Hepatocyte (in vitro differentiated cells): ENCODE data around the gene TRANK1. TPM values are rescaled to one million over a fixed set of nuclear protein-coding genes. Genes with fewer than 3 reads are reported as not detected.

Experiments used
- DNase-seq: peaks from one replicate; pipeline ENCODE4 v3.0.0-alpha.2; 2016; ENCODE audit warnings: low spot score
- H2AFZ ChIP-seq: fragments of 200-600 bp; sonication (generic); 2 replicates; pipeline ENCODE4 v1.6.0; 2016; ENCODE audit warnings: antibody characterized with exemption, mild to moderate bottlenecking
- H3K27ac ChIP-seq: fragments of 200-600 bp; sonication (generic); 2 replicates; pipeline ENCODE4 v1.5.1; 2016; ENCODE audit warnings: mild to moderate bottlenecking
- H3K27me3 ChIP-seq: fragments of 200-600 bp; sonication (generic); 2 replicates; pipeline ENCODE4 v1.6.1; 2016
- H3K36me3 ChIP-seq: fragments of 200-600 bp; sonication (generic); replicated peaks from 2 replicates; pipeline ENCODE4 v1.5.1; 2016; ENCODE audit warnings: low read depth; ENCODE audit not compliant: insufficient read depth
- H3K4me1 ChIP-seq: fragments of 200-600 bp; sonication (generic); 2 replicates; pipeline ENCODE4 v1.5.1; 2016; ENCODE audit warnings: mild to moderate bottlenecking, moderate library complexity; ENCODE audit not compliant: insufficient read depth
- H3K4me2 ChIP-seq: fragments of 200-600 bp; sonication (generic); 2 replicates; pipeline ENCODE4 v1.6.0; 2016
- H3K4me3 ChIP-seq: fragments of 200-600 bp; sonication (generic); 2 replicates; pipeline ENCODE4 v1.5.1; 2016; ENCODE audit warnings: mild to moderate bottlenecking
- H3K79me2 ChIP-seq: fragments of 200-600 bp; sonication (generic); 2 replicates; pipeline ENCODE4 v1.6.0; 2017; ENCODE audit warnings: mild to moderate bottlenecking
- H3K9me2 ChIP-seq: fragments of 200-600 bp; sonication (generic); replicated peaks from 2 replicates; pipeline ENCODE4 v1.6.0; 2017; ENCODE audit warnings: mild to moderate bottlenecking; ENCODE audit not compliant: insufficient read depth
- H3K9me3 ChIP-seq: fragments of 200-600 bp; sonication (generic); 2 replicates; pipeline ENCODE4 v1.5.1; 2016; ENCODE audit warnings: low read depth, mild to moderate bottlenecking
- H4K20me1 ChIP-seq: fragments of 200-600 bp; sonication (generic); 2 replicates; pipeline ENCODE4 v1.6.0; 2016; ENCODE audit warnings: mild to moderate bottlenecking; ENCODE audit not compliant: insufficient read depth, poor library complexity, severe bottlenecking
- EZH2 ChIP-seq: fragments of 200-600 bp; sonication (generic); IDR thresholded peaks from 2 replicates; pipeline ENCODE4 v1.6.1; 2016; ENCODE audit warnings: antibody characterized with exemption, mild to moderate bottlenecking, borderline replicate concordance
- EZH2phosphoT487 ChIP-seq: fragments of 200-600 bp; sonication (generic); IDR thresholded peaks from one replicate; pipeline ENCODE4 v1.6.1; 2018; ENCODE audit warnings: antibody characterized with exemption, mild to moderate bottlenecking, low read depth, moderate library complexity; ENCODE audit not compliant: unreplicated experiment, severe bottlenecking
- WGBS: methylation state at CpG from one replicate; pipeline ENCODE4 v1.1.6; 2016; ENCODE audit warnings: low lambda C conversion rate; ENCODE audit errors: missing lambda C conversion rate; 5-methylcytosine and 5-hydroxymethylcytosine counted together
- polyA plus RNA-seq: library from polyadenylated mRNA; unstranded; fragments of >200 nt; fragmentation: Nextera tagmentation; extraction: Ambion mirVana; gene quantifications from 2 replicates; pipeline ENCODE4 v1.2.1, GENCODE V29; 2016
- total RNA-seq: library from RNA; depleted of rRNA; stranded (reverse); fragments of >200 nt; gene quantifications from 2 replicates; pipeline ENCODE4 v1.2.3, GENCODE V29; 2014
- TF ChIP-seq, protein P1 (sequence below): fragments of 200-600 bp; sonication (generic); IDR thresholded peaks from 2 replicates; pipeline ENCODE4 v1.5.1; 2016; ENCODE audit warnings: antibody characterized with exemption, mild to moderate bottlenecking; ENCODE audit not compliant: poor library complexity

TRANK1 gene
- total and polyA plus RNA-seq, 2 experiments from 2014 or later: 8.5 to 19.9 TPM

DNA sequence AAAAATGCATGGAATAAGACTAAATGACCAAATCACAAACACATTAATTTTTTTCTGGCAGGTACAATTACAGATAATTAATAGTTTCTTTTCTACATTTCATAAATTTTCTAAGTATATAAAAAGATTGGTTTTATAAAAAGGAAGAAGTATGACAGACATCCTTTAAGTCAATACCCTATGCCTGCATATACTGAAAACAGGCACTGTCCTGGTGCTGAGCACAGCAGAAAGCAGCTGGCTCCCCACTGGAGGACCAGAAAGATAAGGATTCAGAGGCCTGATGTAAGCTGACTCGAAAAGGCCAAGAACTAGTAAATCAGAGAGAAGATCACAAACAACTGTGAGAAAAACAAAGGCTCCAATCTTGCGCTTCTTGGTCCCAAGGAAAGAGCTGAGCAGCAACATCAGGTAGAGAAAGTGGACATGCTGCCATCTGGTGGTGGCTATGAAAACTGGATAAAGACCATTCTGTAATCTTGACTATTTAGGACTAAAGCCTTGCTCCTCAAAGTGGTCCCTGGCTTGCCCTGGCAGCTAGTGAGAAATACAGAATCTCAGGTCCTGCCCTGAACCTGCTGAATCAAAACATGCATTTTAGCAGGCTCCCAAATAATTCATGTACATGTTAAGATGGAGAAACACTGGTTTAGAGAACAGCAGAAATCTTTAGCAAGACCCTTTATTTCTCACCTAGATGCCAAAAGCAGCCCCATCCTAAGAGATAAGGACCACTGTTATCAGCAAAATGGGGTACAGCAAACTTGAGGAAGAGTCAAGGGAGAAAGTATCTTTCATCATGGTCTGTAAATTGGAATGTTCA, 76.0 kb downstream of the TRANK1 start:
- no peaks in the 10 kb centered on the region for H3K27me3 ChIP-seq
- DNase-seq: peak; percentile 72
- 23% methylated on average over 2 of the region's 2 CpGs for WGBS
- no peaks in the 10 kb centered on the region for H3K36me3 ChIP-seq
- H2AFZ ChIP-seq: no peak overlapping the region
- H3K9me3 ChIP-seq: no peaks in the 10 kb centered on the region
- H3K4me1 ChIP-seq: peaks cover 3% of the 10 kb centered on the region
- TF ChIP-seq, protein P1, sequence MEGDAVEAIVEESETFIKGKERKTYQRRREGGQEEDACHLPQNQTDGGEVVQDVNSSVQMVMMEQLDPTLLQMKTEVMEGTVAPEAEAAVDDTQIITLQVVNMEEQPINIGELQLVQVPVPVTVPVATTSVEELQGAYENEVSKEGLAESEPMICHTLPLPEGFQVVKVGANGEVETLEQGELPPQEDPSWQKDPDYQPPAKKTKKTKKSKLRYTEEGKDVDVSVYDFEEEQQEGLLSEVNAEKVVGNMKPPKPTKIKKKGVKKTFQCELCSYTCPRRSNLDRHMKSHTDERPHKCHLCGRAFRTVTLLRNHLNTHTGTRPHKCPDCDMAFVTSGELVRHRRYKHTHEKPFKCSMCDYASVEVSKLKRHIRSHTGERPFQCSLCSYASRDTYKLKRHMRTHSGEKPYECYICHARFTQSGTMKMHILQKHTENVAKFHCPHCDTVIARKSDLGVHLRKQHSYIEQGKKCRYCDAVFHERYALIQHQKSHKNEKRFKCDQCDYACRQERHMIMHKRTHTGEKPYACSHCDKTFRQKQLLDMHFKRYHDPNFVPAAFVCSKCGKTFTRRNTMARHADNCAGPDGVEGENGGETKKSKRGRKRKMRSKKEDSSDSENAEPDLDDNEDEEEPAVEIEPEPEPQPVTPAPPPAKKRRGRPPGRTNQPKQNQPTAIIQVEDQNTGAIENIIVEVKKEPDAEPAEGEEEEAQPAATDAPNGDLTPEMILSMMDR: peak; percentile 82
- TF ChIP-seq EZH2phosphoT487 (no peak), EZH2 (no peak)
- no peak overlapping the region for H3K27ac ChIP-seq
- H3K4me2 ChIP-seq: no peak overlapping the region
- no peaks in the 10 kb centered on the region for H4K20me1 ChIP-seq
- H3K4me3 ChIP-seq: no peak overlapping the region
- H3K79me2 ChIP-seq: no peaks in the 10 kb centered on the region
- H3K9me2 ChIP-seq: no peaks in the 10 kb centered on the region

GRCh38 chr3:36867810-36868209, 77.0 kb downstream of the TRANK1 start:
- no peak for DNase-seq
- no peak overlapping the region for H3K27ac ChIP-seq
- H3K9me3 ChIP-seq: no peaks in the 10 kb centered on the region
- H3K9me2 ChIP-seq: no peaks in the 10 kb centered on the region
- H3K36me3 ChIP-seq: no peaks in the 10 kb centered on the region
- H3K4me2 ChIP-seq: no peak overlapping the region
- peaks cover 3% of the 10 kb centered on the region for H3K4me1 ChIP-seq
- no peak overlapping the region for H2AFZ ChIP-seq
- no peaks in the 10 kb centered on the region for H4K20me1 ChIP-seq
- TF ChIP-seq EZH2 (no peak), EZH2phosphoT487 (no peak)
- TF ChIP-seq, protein P1: no peak
- WGBS: 78% methylated on average over 7 of the region's 7 CpGs
- H3K27me3 ChIP-seq: no peaks in the 10 kb centered on the region
- no peak overlapping the region for H3K4me3 ChIP-seq
- no peaks in the 10 kb centered on the region for H3K79me2 ChIP-seq

DNA sequence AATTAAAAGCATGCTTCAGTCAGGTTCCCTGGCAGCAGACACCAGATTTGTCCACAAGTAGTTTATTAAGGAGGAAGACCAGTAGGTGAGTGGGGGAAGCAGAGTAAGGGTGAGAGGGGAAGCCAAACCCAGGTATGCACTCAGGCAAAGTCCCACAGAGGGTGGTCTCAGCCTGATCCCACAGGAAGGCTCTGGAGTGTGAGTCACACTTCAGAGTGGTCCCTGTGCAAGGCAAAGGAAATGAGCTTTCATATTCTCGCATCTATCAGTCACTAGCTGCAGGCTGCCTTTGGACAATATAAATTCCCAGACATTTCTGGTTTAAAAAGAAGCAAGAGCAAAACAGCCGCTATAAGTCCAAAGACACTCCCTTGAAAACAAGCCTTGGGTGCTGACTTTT, 78.5 kb downstream of the TRANK1 start:
- no peak for DNase-seq
- TF ChIP-seq EZH2phosphoT487: no peak
- TF ChIP-seq EZH2: no peak
- TF ChIP-seq, protein P1: no peak
- Histone ChIP-seq H3K4me2 (no peak overlapping the region), H3K79me2 (no peaks in the 10 kb centered on the region), H3K36me3 (no peaks in the 10 kb centered on the region), H2AFZ (no peak overlapping the region), H3K27ac (no peak overlapping the region), H3K9me3 (no peaks in the 10 kb centered on the region), H3K4me1 (peaks cover 3% of the 10 kb centered on the region), H3K27me3 (no peaks in the 10 kb centered on the region), H4K20me1 (no peaks in the 10 kb centered on the region), H3K9me2 (no peaks in the 10 kb centered on the region), H3K4me3 (no peak overlapping the region)
- 69% methylated on average over 2 of the region's 2 CpGs for WGBS
